ENCODE data around the gene STX12.

Gene STX12

DNA sequence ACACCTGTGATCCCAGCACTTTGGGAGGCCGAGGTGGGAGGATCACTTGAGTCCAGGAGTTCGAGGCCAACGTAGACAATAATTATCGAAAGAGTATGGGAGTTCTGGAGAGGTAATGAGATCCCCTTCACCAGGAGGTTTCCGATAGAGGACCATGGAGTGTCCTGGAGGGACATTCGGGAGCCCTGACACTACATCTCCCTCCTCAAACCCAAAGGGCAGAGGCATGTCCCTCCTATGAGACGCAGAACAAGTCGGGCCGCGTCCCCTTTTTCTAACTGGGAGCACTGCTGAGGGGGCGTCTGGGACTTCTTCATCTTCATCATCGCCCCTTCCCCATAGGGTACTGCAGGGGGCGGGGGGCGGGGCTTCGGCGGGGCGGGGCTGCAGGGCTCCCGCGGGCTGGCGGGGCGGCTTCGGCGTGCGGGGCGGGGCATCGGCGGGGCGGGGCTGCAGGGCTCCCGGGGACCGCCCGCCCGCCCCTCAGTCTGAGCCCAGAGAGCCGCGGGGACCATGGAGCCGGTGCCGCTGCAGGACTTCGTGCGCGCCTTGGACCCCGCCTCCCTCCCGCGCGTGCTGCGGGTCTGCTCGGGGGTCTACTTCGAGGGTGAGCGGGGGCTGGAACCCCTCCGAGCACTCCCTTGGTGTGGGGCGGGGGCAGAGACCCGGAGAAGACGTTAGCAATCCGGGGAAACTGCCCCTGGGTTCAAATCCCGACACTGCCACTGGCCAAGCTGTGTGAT is 99.2 kb downstream of the STX12 start, which contains the start of gene THEMIS2:
Gene THEMIS2, plus strand, starts transcription at position 486 of the 743 bp plus-strand sequence. Its CDS starts 28 bp downstream, at position 514.
- no peak for DNase-seq

DNA sequence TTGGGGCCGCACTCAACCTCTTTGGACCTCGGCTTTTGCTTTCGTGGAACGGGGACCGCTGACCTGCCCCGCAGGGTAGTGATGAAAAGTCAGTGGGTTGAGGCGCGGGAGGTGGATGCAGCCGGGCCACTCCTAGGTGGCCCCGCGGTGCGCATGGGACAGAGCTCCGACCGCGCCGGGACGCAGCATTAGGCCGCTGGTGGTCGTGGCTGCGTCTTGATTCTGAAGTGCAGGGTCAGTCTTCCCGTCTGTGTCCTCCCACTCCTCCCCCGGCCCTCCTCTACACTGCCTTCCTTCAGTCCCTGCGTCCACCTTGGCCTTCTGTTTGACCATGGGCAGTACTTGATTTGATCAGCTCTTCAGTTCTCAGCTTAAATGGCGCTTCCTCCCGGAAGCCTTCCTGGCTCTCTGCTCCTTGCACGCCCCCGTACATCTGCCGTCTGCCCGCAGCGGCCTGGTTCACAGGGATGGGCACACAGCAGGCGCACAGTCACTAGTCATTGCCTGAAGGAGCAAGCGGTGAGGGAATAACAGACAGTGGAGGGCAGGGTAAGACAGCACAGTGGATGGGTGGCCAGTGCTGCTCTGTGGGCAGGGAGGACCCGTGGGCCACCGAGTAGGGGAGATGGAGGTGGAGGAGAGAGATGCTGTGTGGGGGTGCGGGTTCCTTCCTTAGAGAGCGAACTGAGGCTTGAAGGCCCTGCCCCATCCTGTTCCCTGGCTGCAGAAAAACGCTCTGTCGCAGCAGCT is 100.0 kb downstream of the STX12 start:
- no peak for DNase-seq

GRCh38 chr1:27873671-27874384 is 100.8 kb downstream of the STX12 start:
- DNase-seq = no peak
